SHP77 treated with DMSO at 0.1 percent for 48 hours (cell line): ENCODE results near the gene VAT1L.

Source experiments
- DNase-seq: peaks from one replicate; lab custom pipeline; 2025; lab: John Stamatoyannopoulos, UW

Gene VAT1L

DNA sequence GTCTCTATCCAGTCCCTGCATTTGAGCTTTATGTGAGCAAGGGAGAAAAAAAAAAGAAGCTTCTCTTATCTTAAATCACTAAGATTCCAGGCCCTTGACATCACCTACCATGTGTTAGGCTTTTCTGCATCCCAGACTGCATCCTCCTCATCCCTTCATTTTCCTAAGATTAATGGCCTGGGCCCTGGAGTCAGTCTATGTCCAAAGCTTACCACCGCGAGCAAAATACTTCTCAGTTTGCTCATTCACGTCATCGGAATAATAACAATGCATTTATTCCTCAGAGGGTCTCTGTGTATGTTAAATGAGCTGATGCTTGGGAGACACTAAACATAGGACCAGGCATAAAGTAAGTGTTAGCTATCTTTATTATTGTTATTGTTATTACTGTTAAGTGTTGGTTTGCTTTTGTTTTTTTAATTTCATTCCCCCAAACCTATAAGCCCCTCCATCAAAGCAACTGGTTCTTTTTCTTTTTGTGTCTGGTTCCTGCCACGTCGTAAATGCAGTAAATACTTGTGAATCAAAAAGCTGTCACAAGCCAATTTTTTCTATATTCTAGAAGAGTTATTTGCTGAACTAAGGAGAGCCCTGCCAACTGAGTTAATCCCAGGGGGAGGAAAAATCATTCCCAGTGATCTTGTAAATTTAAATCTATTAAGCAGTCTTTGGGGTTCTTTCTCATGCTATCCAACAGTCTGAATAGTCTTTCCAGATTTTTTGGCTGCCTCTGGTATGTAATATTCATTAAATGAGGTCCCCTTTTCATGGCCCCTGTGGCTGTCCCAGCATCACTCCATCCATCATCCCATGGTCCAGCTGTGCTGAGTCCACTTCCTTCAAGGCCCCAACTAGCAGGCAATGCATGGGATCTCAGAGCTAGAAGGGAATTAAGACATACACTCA, 46.5 kb downstream of the VAT1L start:
- no peak for DNase-seq

DNA sequence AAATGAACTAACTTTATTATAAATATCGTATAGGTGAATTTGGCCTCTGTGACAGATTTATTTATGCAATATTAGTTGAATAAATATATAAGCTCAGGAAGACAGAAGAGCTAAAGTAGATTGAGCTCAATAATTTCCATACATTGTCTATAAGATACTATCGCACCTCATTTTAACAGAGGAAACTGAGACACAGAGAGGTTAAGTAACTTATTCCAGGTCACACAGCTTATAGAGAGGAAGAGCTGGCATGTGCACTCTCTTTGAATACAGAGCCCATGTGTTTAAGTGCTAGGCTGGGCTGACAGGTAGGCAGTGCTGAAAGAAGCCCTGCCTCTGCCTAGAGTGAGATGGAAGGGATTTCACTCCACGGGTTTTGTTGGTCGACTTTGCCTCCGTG, 48.4 kb downstream of the VAT1L start:
- no peak for DNase-seq

DNA sequence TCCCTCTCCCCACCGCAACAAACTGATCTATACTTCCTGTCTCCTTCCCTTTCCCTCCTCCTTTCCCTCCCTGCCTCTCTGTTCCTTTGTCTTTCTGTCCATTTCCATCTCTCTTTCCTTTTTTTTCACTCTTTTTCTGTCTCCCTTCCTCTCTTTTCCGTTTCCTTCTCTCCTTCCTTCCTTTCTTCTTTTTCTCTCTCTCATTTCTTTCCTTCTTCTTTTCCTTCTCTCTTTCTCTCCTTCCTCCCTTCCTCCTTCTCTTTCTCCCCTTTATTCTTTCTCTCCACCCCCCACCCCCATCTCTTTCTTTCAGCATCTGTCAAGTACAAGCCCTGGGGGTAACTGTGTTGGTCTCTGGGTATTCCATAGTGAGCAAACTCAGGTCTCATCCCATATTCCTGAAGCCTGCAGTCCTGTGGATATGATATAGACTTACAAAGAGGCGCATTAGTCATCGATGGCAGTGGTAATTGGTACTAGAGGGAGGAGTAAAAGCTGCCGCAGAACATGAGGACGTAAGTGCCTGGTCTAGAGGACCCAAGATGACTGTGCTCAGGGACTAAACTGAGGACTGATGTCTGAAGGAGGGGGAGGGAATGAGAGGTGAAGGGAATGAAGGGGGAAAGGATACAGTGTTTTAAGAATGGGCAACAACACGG, 50.4 kb downstream of the VAT1L start:
- no peak for DNase-seq

DNA sequence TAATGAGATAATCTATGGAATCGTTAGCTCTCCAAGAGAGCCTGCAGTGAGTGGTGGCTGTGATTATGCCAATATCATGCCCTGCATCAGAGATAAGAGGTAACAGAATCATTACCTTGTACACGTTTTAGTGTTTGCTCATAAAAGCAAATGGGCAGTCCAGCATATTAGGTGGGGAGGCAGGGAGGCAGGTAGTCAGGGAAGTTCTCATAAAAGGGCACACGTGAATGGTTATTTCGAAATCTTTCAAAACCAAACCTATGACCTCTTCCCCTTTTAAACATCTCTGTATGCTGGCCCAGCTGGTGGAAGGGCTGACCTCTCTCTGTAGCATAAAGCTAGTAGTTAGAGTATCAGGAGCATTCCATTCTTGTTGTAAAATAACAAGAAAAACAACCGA, 51.7 kb downstream of the VAT1L start:
- no peak for DNase-seq

DNA sequence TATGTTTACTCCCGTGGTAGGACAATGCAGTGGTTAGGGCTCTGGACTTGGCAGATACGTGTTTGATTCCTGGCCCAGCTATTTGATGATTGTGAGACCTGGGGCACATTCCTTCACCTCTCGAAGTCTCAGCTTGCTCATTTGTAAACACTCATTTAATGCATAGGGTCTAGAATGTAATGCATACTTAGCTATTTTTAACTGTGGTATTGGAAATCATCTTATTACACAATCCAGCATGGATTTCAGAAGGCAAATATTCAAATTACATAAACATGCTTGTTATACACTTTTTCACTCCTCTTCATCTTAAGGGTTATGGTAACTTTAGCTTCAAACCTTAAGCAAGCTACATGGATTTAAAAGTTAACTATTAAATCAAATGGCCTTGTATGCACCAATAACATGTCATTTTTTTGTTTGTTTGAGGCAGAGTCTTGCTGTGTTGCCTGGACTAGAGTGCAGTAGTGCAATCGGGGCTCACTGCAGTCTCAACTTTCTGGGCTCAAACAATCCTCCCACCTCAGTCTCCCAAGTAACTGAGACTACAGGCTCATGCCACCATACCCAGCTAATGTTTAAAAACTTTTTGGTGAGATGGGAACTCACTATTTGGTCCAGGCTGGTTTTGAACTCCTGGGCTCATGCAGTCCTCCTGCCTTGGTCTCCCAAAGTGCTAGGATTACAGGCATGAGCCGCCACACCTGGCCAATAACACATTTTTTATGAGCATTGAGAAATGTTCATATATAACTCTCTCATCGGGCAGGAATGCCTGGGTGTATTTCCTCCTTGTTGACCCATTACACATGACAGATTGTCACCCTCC, 52.5 kb downstream of the VAT1L start:
- no peak for DNase-seq

DNA sequence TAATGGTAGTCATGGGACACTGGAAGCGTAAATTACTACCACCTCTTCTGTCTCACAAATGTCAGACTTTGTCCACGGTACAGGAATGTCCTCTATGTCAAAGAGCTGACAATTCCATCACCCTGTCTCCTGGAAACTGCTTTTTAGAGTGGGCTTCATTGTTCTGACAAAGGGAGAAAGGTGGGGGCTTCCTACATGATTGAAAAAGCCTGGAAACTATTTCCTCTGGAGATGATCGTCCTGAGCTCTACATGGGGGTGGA, 53.1 kb downstream of the VAT1L start:
- no peak for DNase-seq

DNA sequence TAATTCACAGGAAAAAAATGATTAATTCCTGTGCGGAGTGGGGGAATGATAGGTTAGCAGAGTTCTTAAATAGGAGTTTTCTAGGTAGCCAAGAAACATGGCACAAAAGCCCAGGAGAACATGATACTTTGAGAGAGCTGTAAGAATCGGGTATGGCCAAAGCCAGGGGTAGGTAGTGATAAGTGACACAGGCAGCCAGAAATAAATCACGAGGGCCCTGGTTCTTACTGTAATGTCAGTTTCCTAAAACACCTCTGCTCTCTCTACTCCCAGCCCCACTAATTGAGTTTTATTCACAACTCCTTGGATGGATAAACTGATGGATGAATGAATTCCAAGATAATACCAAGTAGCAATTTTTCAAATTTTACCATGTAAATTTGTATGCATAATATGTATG, 54.1 kb downstream of the VAT1L start:
- DNase-seq = no peak

DNA sequence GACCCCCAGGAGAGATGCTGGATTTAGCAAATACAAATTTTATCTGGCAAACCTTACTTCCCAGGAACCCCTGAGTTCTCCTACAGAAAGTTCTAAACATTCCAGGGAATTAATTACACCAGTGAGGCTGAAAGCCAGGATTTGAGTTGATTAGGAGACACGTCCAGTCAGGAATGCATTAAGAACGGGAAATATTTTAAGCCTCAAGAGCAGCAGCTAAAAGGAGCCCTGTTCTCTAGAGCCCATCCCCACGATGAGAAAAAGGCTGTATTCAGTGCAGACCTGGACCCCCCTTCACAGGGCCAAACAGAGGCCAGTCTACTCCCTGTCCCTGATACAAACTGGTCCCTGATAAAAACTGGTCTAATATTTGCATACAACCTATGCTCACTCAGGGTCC, 55.0 kb downstream of the VAT1L start:
- no peak for DNase-seq

DNA sequence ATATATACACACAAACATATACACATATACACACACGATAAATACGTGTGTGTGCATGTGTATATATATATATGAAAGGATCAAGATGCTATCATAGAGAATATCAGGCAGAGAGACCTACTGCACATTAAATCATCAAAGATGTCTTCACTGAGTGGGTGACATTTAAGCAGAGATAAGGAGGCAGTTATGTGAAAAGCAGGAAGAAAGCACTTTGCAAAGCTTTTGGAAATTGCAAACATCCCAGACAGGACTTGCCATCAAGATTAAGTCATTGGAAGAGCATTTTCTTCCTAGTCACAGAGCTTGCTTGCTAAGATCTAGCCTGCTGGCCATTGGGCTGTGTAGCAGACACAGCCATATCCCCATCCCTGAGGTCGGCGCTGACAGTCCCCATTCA, 56.4 kb downstream of the VAT1L start:
- no peak for DNase-seq

DNA sequence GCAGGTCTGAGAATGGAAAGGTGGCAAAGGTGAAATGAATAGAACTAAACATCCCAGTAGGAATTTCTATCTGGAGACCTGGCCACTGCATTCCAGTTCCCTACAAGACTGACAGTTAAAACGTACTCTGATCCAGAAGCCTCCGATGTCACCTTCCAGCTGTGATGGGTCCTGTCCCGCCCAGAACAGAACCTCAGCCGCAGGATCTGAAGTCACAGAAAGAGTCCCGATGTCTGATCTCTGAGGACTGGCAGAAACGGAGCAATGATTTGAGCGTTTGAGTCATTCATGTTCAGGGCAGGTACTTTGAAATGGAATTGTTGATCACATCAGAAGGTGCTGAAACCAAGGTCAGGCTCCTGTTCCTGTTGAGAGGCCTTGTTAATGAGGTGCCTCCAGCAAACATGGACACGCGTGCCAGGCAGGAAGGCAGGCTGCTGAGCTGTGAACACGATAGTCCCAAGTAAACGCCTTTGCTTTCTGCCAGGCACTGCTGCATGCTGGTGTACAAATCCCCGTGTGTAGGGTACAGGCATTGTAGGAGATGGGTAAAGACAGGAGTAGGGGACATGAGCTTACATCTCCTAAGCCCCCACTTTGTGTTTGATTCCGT, 61.4 kb downstream of the VAT1L start:
- no peak for DNase-seq

DNA sequence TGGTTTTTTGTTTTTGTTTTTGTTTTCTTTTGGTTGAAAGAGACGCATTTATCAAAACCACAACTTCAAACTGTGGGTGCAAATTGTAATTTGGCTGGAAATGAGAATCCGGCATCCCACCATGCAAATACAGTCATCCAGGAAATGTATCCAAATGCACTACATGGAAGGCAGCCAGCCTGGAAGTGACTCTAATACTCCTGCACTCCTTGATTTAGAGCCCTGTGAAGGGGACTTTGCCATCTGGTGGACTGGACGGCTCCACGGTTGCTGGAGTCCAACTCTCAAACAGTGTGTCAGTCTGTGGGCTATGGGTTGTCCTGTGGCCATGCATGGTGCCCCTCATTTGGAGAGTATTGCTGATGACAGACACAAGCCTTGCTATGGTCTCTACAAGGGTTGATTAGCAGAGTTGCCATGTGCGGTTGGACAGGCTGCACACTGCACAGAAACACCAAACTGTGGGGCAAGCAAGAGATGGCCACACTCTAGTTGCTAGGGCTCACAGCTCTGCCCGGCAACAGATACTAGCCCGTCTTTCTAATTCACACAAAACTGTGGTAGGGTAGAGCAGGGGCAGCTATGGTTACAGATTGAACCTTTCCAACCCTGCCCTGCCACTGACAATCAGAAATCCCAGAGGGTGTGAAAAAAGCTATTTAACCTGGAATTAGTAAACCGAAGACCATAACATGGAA, 62.4 kb downstream of the VAT1L start:
- no peak for DNase-seq

DNA sequence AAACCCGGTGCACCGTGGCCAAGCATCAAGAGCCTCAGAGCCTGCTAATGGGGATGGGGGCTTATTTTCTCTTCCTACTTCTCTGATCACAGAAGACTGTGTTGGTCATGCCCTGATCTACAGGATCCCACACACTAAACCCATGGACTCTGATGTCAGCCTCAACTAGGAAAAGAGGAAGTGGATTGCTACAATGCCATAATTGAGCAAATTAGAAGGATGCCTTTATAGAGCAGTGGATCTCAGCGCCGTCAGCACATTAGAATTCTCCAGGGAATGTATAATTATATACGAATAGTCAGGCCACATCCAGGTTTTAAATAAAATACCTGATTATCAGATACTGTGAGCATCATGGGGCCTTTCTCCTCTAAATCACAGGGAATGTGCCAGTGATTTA, 64.8 kb downstream of the VAT1L start:
- DNase-seq = no peak

DNA sequence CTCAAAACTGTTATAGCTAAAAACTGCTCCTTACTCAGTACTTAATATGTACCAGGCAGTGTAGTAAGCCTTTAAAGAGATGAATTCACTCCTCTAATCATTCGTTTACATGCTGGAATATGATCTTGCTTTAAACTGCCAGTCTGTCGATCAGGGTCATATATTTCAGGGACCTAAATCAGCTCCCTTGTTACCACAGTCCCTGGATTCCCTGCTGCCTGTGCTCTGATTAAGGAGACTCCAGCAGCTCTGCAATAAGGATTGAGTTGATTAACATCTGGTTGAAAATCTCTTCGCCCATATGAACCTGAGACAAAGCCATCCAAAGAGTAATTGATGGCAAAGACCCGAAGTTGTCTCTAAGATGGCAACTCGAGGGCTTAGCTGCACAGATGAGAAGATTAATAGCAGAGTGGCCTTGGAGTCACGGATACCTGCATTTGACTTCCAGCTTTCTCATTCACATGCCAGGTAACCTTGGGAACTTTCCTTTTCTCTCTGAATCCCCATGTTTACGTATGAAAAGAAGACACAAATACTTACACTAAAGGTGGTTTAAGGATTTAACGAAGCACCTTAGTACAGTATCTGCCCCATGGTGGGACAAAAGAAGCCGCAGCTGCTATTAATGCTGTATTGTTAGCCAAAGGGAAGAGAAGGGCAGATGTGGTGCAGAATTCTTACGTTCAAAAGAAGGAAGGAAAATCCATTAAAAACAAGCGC, 68.2 kb downstream of the VAT1L start:
- no peak for DNase-seq

DNA sequence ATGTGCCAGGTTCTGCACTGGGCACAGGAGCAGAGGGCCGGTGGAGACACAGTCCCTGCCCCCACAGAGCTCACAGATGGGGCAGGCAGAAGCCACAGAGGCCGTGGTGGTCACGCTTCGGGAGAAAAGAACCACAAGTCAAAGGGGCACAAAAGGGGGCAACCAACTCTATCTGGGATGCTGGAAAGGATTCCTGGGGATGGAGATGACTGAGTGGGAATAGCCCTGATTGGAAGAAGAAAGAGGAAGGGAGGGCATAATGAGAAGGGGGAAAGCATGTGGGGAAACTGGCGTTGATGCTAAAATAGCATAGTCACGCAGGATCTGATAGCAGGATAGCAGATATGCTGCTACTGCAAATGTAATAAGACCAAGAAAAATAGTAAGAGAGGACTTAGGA, 69.7 kb downstream of the VAT1L start:
- DNase-seq = no peak

DNA sequence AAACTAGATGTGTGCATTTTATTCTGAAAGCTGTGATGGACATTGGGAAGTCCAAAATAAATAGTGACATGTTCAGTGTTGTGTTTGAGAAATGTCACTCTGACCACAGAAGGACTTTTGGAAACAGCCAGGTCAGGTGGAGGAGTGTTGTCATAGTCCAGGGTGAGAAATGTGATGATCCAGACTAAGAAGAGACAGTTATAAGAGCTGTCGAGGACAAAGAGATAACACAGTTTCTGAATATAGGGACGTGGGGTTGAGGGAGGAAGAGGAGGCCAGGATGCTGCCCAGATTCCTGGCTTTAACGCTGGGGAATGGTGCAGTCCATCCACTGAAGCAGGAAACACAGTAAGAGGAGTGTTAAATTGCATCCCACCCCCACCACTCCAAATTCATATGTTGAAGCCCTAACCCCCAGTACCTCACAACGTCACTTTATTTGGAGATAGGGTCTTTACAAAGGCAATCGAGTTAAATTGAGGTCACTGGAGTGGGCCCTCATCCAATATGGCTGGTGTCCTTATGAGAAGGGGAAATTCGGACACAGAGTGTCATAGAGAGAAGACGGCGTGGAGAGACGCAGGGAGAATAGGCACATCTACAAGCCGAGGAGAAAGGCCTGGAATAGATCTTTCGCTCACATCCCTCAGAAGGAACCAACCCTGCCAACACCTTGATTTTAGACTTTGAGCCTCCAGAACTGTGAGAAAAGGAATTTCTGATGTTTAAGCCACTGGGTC, 71.3 kb downstream of the VAT1L start:
- DNase-seq = no peak

DNA sequence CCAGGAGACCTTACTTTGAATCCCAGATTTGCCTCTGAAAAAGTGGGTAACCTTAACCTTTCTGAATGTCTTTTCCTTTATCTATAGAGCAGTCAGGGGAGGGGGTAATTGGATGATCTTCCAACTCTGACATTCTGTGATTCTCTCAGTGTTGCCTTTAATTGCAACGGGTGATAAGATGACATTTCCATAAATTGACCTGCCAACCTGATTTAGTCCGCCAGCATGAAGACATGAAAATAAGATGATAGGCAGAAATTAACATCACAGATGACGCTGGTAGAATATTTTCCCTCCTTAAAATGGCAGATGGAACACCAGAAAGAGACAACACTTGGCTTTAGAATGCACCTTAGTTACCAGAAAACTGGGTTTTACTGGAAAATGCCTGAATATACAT, 72.6 kb downstream of the VAT1L start:
- no peak for DNase-seq

DNA sequence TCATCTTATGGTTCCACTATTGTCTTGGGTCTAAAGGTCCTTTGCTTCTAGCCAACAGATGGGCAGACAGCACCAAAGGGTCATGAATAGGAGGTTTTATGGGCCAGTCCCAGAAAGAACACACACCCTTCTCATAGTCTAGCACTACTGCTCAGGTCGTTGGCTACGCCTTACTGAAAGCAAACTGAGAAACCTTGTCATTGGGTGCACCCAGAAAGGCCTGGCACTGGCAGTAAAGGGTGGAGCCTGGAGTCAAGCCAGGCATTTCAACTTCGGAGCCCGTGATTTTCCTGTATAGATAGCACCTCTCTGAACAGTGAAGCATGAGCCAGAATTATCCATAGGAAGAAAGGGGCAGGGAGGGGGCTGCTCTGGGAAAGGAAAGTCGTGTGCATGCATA, 74.9 kb downstream of the VAT1L start:
- DNase-seq = no peak

DNA sequence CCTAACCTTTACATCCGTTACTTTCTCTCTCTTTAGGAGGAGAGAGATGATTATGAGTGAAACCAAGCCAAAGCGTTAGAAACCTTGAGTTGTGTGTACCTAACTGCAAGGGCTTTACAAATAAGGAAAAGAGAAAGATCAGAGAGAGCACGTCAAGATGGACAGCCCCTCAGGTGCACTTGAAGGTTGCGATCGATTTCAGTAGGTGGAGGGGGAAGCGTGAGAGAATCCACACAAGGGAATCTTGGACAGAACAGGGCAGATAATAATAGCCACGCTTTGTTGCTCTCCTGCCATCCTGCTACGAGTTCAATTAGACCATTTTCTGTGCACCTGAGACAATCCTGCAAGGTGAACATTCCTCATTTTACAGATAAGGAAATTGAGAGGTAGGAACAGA, 78.4 kb downstream of the VAT1L start:
- no peak for DNase-seq

DNA sequence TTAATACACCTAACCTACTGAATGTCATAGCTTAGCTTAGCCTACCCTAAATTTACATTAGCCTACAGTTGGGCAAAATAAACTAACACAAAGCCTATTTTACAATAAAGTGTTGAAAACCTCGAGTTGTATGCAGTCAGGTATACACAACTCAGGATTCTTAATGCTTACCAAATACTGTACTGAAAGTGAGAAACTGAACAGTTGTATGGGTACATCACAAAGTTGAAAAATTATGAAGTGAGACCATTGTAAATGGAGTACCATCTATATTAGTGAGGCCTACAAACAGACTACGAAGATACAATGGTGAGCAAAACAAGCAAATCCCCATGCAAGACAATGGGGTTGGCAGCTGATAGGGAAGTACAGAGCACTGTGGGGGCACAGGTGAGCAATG, 79.7 kb downstream of the VAT1L start:
- no peak for DNase-seq

DNA sequence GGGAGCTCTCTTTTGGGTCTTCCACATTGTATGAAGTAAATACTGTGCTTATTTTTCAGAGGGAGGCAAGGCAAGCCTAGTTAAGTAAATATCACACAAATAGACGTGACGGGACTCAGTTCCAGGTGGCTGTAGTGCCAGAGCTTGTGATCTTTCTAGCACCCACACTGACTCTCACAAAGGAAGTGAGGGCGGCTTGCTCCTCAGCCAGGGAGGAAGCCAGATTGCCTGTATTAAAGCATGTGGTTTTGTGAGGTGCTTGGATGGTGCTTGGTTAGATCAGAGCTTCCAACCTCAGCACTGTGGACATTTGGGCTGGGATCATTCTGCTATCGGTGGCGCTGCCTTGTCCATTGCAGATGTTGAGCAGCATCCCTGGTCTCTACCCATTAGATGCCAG, 80.1 kb downstream of the VAT1L start:
- no peak for DNase-seq
